ENCODE data around the gene HIPK4.

The HIPK4 gene

DNA sequence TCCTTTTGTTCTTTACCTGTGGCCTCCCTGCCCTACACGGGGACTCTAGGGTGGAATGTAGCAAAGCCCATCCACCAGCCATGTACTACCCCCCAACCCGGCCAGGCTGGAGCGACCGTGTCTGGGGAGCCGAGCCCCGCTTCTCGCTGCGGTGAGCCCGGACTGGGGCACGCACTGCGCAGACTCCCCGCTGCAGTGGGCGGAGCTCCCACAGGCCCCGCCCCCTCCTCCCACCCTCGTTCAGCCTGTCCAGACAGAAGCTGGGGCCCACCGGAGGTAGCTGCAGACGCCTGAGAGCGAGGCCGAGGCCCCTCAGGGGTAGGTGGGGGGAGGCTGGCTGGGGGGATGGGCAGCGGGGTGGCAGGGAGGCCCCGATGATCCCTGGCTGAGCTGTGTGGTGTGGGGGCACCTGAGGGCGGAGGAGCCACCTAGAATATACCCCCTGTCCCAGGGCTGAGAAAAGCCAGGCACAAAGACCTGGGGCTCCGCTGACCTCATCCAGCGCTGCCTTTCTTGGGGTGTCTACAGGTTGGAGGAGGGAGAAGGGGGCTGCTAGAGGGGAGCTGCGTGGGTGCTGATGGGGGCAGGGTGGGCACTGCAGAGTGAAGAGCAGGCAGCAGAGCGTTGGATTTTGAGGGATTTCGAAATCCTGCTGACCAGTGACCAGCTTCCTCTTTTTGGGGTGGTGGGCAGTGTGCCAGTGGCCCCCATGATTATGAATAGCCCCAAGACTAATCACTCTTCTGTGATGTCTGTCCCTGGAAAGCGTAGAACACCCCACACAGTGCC is 24.2 kb downstream of the HIPK4 start:
- DNase-seq (ENCODE audit: low read depth) = peak; percentile 28

DNA sequence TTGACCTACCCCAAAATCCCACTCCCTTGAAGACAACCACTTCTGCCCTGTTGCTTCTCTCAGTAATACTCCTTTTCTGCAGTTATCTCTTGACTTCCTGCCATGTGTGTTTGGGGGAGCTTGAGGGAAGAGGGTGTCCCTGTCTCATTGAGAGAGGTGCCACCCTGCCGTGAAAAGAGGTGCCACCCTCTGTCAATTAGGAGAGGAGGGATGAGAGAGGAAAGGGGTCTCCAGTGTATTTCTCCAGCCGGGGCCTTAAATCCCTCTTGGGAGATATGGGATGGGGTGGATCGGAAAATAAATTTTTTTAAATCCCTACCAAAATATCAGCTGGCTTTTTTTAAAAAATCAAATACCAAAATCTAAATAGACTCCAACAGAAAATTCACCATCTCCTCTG is 25.0 kb downstream of the HIPK4 start:
- DNase-seq (ENCODE audit: low read depth) = no peak

DNA sequence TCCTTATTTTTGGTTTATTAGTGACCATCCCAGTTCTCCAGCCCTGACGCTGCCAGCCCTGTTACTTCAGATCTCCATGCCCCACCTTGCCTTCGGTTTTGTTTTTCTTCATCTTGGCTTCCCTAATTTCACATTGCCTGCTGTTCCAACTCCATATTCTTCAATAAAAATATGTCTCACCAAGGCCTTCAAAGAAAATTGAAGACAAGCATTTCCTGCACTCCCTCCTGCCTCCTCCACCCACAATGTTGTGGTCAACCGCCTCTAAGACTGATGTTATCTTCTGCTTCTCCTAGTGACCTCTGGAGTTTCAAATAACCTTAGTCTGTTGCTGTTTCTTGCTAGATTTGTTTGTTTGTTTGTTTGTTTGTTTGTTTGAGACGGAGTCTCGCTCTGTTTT is 26.9 kb downstream of the HIPK4 start:
- no peak for DNase-seq (ENCODE audit: low read depth)

DNA sequence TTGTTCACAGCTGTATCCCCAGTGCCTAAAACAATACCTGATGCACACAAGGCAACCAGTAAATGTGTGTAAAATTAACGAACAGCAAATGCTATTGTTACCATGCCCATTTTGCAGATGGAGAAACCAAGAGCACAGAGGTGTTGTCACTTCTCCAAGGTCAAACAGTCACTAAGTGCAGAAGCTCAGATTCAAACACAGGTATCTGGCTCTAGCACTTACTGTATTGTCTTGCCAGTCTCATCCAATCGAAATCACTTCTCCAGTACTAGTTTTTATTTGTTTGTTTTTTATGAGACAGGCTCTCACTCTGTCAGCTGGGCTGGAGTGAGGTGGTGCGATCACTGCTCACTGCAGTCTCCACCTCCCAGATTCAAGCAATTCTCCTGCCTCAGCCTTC is 27.8 kb downstream of the HIPK4 start:
- no peak for DNase-seq (ENCODE audit: low read depth)

DNA sequence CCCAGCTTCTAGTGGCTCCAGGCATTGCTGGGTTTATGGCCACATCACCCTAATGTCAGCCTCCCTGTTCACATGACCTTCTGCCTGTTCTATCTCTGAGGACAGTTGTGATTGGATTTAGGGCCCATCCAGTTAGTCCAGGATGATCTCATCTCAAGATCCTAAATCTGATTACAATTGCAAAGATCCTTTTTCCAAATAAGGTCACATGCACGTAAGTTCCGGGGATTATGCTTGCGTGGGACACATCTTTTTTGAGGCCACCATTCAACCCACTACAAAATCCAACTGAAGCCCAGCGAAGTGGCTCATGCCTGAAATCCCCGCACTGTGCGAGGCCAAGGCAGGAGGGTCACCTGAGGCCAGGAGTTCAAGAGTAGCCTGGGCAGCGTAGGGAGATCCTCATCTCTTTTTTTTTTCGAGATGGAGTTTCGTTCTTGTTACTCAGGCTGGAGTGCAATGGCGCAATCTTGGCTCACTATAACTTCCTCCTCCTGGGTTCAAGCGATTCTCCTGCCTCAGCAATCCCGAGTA is 29.2 kb downstream of the HIPK4 start:
- no peak for DNase-seq (ENCODE audit: low read depth)

DNA sequence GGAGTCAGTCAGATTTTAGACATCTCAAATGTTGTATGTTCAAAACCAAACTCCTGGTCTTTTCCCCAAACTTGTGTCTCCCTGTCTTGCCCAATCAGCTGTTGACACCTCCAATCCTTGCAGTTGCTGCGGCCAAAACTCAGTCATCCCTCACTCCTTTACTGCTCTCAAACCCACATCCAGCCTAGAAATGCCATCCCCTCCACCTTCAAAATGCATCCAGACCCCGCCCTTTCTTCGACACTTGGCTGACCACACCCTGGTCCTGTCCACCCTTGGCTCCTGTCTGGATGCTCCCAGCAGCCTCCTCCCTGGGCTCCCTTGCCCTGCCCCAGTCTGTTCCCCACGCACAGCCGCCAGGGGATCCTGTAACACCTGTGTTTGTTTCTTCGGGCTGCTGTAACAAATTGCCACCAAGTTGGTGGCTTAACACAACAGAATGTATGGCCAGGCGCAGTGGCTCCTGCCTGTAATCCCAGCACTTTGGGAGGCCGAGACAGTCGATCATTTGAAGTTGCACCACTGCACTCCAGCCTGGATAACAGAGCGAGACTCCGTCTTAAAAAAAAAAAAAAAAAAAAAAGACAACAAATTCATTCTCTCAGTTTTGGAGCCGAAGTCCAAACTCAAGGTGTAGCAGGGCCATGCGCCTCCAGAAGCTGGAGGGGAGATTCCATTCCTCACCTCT is 29.8 kb downstream of the HIPK4 start:
- DNase-seq (ENCODE audit: low read depth) = no peak

DNA sequence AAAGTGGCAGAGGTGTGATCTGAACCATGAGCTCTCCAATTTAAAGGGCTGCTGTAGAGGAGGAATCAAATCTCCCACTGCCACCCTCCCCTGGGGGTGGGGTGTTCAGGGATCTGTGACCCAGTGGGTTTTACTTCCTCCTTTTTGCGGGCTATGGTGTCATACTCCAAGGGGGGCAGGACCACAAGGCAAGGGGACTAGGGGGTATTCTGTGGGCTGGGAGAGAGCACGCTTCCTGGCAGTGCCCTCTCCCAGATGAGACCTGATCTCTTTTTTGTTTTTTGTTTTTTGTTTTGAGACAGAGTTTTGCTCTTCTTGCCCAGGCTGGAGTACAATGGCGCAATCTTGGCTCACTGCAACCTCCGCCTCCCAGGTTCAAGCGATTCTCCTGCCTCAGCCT is 31.2 kb downstream of the HIPK4 start:
- no peak for DNase-seq (ENCODE audit: low read depth)

DNA sequence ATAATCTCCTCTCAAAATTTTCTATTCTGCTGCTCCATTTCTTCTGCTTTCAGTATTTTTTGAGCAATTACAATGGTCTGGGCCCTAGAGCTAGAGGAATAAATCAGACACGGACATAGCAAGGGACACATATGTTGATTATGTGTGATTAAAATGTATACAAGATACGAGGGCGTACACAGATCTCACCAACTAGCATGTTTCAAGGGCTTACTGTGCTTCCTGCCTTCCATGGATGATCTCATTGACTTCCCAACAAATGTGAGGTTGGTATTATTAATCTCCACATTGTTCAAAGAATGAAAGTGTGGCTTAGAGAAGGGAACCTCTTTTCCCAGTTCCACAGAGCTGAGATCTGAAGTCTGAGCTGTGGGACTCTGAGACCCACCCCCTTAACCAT is 32.3 kb downstream of the HIPK4 start:
- no peak for DNase-seq (ENCODE audit: low read depth)

DNA sequence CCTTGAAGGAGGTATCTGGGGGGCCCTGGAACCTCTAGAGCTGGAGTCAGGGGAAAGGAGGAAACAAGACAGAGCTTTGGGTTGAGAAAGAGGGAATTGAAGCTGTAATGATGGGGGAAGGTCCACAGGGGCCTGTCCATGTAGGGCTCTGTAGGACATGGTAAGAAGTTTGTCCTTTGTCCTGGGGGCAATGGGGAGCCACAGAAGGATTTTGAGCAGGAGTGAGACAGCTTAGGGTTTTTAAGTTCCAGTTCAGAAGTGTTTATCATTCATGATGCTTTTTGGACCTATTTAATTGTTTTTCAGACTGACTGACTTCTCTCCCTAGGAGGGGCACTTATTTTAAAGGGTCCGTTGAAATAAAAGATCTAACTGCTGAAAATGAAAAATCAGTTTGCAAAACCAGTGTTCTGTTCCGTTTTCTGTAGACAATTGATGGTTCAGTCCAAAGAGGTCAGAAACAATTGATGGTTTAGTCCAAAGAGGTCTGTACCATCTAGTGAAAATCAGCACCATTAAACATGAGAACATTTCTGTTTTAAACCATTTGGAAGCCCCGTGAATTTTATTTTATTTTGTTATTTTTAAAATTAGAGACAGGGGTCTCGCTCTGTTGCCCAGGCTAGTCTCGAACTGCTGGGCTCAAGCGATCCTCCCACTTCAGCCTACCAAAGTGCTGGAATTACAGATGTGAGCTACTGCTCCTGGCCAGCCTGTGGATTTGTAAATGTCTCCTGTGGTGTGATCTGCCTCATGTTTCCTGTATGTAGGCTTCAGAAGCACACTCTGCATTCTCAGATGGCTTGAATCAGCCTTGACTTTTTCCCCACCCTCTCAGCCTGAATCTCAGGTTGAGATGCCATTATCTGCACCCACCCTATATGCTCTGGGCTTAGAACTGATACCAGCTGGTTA is 33.0 kb downstream of the HIPK4 start:
- DNase-seq (ENCODE audit: low read depth) = no peak

DNA sequence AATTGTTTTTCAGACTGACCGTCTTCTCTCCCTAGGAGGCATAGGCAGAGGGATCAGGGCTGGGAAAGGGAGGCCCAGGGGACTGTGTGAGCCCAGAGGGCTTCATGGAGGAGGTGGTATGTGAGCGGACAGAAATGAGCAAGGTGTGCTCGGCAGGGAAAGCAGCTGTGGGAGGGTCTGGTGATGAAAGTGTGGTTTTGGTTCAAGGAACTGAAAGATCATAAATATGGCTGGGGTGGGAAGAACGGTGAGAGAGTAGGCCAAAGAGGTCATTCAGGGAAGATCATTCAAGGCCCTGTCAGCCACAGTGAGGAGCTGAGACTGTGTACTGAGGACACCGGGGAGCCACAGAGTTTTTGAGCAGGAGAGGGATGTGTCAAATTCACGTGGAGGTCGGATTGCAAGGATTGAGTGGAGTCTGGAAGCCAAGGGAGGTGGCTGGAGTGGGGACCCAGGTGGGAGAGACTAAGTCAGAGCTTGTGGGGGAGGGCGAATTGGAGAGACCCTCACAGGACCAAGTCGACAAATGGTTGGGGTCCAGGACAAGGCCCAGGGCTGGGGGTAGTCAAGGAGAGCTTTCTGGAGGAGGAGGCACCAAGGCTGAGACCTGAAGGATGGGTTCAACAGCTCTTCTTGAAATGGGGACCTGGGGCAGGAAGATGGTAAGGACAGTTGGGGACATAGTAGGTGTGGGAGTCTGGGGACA is 33.9 kb downstream of the HIPK4 start:
- no peak for DNase-seq (ENCODE audit: low read depth)

DNA sequence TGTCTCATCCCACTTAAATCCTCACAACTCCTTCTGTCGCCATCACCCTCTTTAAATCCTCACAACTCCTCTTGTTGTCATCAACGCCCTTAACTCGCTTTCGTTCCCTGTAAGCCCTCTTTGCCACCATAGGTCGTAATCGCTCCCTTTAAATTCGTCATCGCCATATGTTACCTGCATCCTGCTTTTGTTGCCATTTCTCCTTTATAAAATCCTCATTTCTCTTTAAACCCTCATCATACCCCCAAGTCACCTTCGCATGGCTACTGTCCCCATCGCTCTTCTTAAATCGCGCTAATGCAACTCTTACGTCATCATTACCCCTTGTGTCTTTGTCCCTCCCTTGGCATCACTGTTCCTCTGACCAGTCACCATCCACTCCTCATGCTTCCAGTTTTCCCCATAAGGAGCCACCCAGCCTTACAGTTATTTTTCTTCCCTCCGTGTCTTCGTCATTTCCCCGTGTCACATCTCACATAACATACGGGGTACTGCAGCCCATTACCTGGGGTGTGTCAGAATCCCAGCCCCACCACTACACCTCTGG is 40.9 kb downstream of the HIPK4 start:
- DNase-seq (ENCODE audit: low read depth) = peak; percentile 56

DNA sequence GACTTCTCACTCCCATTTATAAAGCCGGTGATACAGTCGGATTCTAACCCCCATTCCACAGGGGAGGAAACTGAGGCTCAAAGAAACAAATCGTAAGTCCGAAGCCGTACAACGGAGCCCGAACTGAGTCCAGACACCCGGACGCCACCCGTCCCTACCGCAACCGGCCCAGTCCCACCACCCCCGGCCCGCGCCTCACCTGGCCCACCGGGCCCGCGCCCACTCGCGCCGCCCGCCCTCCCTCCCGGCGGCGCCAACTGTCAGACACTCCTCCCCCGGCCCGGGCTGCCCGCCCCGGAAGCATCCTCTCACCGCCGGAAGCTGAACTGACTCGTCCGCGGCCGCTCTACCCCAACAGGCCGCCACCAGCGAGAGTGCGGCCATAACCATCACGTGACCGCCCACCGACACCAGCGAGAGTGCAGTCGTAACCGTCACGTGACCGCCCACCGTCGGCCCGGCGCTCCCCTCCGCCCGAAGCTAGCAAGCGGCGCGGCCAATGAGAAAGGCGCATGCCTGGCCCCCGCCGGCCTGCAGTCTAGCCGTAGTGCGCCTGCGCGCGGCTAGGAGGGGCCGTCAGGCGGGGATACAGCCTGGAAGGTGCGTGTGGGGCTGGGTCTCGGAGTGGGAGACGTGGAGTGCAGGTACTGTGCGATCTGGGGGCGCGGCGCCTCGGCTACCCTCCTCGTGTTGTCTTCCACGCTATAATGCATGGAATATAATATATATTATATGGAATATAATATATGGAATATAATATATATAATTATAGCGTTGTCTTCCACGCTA is 41.7 kb downstream of the HIPK4 start, which contains the start of the genes C19orf47 and PLD3:
Gene C19orf47 (minus strand): TSS at position 273 of the 789 bp plus-strand sequence. CDS start 6,540 bp downstream, outside the sequence.
Gene PLD3 (plus strand): TSS at position 571 of the 789 bp plus-strand sequence. CDS start 17,789 bp downstream, outside the sequence.
- peak; percentile 98 for DNase-seq (ENCODE audit: low read depth)

DNA sequence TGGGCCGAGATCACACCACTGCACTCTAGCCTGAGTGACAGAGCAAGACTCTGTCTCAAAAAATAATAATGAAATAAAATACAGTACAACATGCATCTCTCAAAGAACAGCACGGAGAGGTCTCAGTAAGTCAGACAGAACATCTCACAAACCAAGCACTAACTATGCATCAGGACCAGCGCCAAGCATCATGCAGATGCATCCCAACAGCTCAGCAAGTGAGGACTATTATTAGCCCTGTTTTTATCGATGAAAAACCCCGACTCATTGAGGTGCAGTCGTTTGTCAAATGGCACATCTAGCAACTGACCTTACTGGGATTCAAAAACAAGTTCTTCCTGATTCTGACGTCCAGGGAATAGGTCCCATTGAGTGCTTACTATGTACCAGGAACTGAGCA is 45.6 kb downstream of the HIPK4 start:
- no peak for DNase-seq (ENCODE audit: low read depth)

DNA sequence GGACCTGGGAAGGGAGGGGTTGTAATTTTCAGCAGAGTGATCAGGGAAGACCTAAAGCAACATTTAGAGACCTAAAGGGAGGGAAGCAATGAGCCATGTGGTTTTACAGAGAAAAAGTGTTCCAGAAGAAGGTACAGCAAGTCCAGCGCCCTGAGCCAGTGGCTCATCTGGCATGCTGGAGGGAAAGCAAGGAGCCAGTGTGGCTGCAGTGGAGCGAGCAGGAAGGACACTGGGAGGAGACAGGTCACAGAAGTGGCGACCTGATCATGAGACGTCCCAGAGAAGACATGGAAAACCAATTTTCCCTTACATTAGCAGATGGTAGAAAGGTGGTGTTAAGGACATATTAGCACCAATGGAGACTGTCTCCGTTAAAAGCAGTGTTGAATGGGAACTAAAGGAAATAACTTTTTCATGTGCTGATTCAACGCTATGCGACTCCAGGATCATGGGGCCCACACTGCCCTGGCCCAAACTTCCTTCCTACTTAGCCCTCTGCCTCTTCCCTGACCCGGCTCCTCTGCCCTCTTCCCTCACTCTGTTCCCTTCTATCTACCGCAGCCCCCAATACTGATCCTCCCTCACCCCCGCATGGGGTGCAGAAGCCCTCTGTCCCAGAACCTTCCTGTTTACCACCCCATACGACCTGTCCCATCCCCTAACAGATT is 47.2 kb downstream of the HIPK4 start:
- DNase-seq (ENCODE audit: low read depth) = no peak

DNA sequence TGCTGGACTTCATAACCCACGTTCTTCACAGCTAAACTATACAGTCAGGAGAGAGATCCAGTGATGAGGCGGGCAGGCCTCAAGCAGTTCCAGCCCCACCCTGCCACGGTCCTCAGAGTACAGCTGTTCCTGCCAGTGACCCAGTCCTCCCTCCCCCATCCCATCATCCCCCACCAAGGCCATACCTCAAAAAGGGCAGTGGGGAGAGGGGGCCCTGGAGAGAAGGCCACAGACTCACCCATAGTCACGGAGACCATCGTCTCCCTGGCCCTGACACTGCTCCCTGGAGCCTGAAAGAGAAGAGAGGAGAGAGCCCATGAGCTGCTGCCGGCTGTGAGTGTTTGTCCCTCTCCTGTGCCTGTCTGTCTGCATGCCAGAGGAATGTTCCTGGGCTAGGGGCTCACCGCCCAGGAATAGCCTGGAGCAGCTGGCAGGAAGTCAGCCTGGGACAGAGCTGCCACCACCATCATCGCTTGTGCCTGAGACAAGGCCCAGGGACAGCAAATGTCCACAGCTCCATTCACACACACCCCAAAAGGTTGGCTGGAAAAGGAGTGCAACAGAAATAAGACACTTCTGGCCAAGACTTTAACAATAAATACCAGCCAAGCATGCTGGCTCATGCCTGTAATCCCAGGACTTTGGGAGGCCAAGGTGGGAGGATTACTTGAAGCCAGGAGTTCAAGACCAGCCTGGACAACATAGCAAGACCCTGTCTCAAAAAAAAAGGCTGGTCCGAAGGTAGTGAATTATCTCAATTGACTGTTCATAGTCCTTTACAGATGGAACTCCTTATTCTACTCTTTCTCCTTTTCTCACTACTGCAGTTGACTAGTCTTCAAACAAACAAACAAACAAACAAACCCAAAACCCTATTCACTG is 48.1 kb downstream of the HIPK4 start:
- no peak for DNase-seq (ENCODE audit: low read depth)

DNA sequence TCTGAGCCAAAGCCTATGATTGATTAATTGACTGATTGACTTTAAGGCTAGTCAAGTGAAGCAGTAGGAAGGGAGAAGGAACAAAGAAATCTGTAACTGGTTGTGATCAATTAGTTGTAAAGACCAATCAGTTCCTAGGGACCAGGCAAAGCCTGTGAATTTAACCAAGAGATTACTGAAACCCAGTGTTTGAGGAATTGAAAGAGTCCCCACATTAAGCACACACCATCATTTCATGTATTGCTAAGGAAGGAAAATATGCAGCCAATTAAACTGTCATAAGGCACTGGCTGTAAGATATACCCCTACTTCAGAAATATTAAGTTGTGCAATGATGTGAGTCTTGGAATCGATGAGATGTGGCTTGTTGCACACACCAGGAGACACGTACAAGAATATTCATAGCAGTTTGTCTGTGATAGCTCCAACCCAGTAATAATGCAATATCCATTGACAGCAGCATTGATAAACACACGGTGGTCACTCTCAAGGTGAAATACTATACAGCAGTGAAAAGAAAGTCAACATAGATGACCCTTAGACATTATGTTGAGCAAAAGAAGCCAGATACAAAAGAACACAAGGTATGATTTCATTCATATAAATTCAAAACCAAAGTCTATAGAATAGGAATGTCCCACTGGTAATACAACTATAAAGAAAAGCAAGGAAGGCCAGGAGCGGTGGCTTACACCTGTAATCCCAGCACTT is 50.8 kb downstream of the HIPK4 start:
- DNase-seq (ENCODE audit: low read depth) = no peak

DNA sequence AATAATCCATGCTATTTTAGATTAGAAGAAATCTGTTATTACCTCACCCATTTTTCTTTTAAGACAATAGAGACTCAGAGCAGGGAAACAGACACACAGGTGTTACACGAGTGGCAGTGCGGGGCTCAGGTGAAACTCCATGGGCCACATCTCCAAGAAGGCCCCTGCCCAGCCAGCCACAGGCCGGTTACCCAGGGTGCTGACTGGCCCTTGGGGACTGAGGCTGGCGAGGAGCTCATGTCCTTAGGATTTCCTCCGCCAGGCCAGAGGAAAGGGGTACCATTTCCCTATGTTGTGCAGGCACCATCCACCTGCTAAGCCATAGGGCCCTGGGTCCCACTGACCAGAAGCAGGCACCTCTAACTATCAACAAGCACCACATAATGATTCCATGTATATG is 52.4 kb downstream of the HIPK4 start:
- DNase-seq (ENCODE audit: low read depth) = no peak

DNA sequence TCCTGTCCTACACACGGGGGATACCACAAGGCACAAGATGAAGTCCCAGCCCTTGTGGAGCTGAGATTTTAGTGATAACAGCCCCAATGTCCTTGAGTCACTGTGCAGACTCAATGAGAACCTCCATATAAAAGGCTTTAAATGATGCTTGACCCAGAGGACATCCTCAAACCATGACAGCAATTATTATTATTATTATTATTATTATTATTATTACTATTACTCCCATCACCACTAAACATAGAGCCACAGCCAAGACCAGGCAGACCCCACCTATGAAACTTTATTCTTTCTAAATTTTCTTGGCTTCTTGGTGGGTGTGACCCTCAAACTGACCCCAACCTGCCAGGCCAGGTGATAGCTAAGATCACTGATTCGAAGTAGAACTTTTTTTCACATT is 52.9 kb downstream of the HIPK4 start:
- no peak for DNase-seq (ENCODE audit: low read depth)

All from stromal cell of bone marrow (primary cell).